Vagina (tissue), 2 donors: ENCODE data around the gene CSMD2.

Experiments
- CTCF ChIP-seq, 3 experiments: fragments of 450-650 bp in 2 of 3; fragments of 200-600 bp in 1 of 3; sonication (generic) in 1 of 3; IDR thresholded peaks; one replicate each; pipeline ENCODE4 v1.5.1; 2017 to 2019; ENCODE audit warnings: antibody characterized with exemption in 3 of 3, mild to moderate bottlenecking in 2 of 3, moderate library complexity in 2 of 3
- POLR2A ChIP-seq, 2 donors: fragments of 450-650 bp; IDR thresholded peaks; one replicate each; pipeline ENCODE4 v1.6.1; 2017; ENCODE audit warnings: antibody characterized with exemption in 2 of 2, mild to moderate bottlenecking in 2 of 2, moderate library complexity in 2 of 2

GRCh38 chr1:33508151-33508550, 656.9 kb downstream of the CSMD2 start:
- TF ChIP-seq CTCF (IDR thresholded peaks at IDR 0.05) = no peak
- no peak for TF ChIP-seq POLR2A (IDR thresholded peaks at IDR 0.05)
